Naive thymus-derived CD8-positive, alpha-beta T cell (primary cell): ENCODE measurements around the gene FUS. TPM values are rescaled to one million over a fixed set of nuclear protein-coding genes. Genes with fewer than 3 reads are reported as not detected.
"Not testable (repeated sequence)": the region's sequence is repeated elsewhere in the genome, so short reads cannot be mapped to it uniquely, and the experiment has no call there.

Experiments
- ATAC-seq, 2 donors: fragments of 150-1000 bp; cut with Tn5 transposase in 1 of 2; sonication (Bioruptor Pico), chemical (Tn5 transposase) in 1 of 2; 1 replicate in 1 of 2; 2 replicates in 1 of 2; pipeline ENCODE4 v1.10.0; 2021; ENCODE audit warnings: mild to moderate bottlenecking in 2 of 2, moderate library complexity in 2 of 2
- POLR2A ChIA-PET: fragments of 350-600 bp; sonication (Branson Sonifier 250); formaldehyde crosslinking; loops from one replicate; lab custom pipeline; 2021; ENCODE audit warnings: antibody characterized with exemption; lab: Charles Lee
- DNase-seq, 10 donors: peaks; one replicate each; pipeline versions ENCODE4 v3.0.0 to v3.0.0-alpha.2; 2020 to 2022
- H3K27ac Mint-ChIP-seq, 10 donors: one replicate each; pipeline ENCODE4 v1.8.0; 2020 to 2022; ENCODE audit warnings: mild to moderate bottlenecking in 10 of 10, mixed read lengths in 10 of 10, moderate library complexity in 4 of 10, inconsistent platforms in 1 of 10
- H3K27me3 Mint-ChIP-seq, 5 donors: one replicate each; pipeline ENCODE4 v1.8.0; 2021 to 2022; ENCODE audit warnings: mixed read lengths in 5 of 5
- H3K36me3 Mint-ChIP-seq, 3 donors: one replicate each; pipeline ENCODE4 v1.8.0; 2020 to 2022; ENCODE audit warnings: mixed read lengths in 3 of 3, mild to moderate bottlenecking in 2 of 3, inconsistent platforms in 1 of 3
- H3K4me1 Mint-ChIP-seq, 4 donors: one replicate each; pipeline ENCODE4 v1.8.0; 2021 to 2022; ENCODE audit warnings: mixed read lengths in 4 of 4
- H3K4me3 Mint-ChIP-seq, 10 donors: one replicate each; pipeline ENCODE4 v1.8.0; 2020 to 2022; ENCODE audit warnings: mild to moderate bottlenecking in 10 of 10, mixed read lengths in 10 of 10, moderate library complexity in 6 of 10, inconsistent platforms in 1 of 10
- H3K9me3 Mint-ChIP-seq, 9 donors: one replicate each; pipeline ENCODE4 v1.8.0; 2020 to 2022; ENCODE audit warnings: mixed read lengths in 9 of 9, mild to moderate bottlenecking in 3 of 9, inconsistent platforms in 1 of 9, moderate library complexity in 1 of 9
- polyA plus RNA-seq, 3 donors: library from polyadenylated mRNA; unstranded; fragments of 300-500 nt; fragmentation: Illumina TruSeq; gene quantifications; one replicate each; pipeline ENCODE4 v1.2.3, GENCODE V29; 2021
- total RNA-seq, 8 experiments: library from RNA in 2 of 8; stranded (reverse) in 2 of 8; gene quantifications; one replicate each; pipeline ENCODE4 v1.2.3 and lab custom pipeline; 2021 to 2026

Gene FUS
- total and polyA plus RNA-seq, 5 experiments from 2014 or later = 118 to 637 (median 163) TPM

GRCh38 chr16:31199430-31200041 is 19.6 kb downstream of the FUS start:
- Mint-ChIP-seq H3K4me3 (peak overlapping the region in 9 of 10 donors; percentile 6 to 92 (median 50)), H3K27ac (peak overlapping the region; percentile 50 to 89 (median 80)), H3K4me1 (peaks cover 30 to 62% (median 60%) of the 10 kb centered on the region in 4 donors), H3K36me3 (peaks cover 0 to 32% (median 3%) of the 10 kb centered on the region in 3 donors), H3K9me3 (no peaks in the 10 kb centered on the region), H3K27me3 (no peaks in the 10 kb centered on the region)
- DNase-seq (no peak), ATAC-seq (no peak)
- POLR2A ChIA-PET = interaction anchor here (3.8 to 11.3 kb wide), 2 partner anchors 21 to 57 kb away, joined by 26 to 164 read pairs; partner anchors contain the start of gene FUS

DNA sequence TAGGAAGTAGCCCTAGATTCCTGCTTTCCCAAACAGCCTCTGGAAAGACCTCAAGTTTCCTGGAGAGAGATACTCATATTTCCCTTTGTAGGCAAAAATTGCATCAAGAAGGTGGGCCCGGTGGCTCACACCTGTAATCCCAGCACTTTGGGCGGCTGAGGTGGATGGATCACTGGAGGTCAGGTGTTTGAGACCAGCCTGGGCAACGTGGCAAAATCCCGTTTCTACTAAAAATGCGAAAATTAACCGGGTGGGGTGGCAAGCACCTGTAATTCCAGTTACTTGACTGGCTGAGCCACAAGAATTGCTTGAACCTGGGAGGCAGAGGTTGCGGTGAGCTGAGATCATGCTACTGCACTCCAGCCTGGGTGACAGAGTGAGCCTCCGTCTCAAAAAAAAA is 20.2 kb downstream of the FUS start:
- Mint-ChIP-seq H3K36me3 (peaks cover 0 to 26% (median 3%) of the 10 kb centered on the region in 3 donors), H3K27ac (peak overlapping the region; percentile 32 to 89 (median 80)), H3K4me3 (peak overlapping the region in 7 of 10 donors; percentile 6 to 92 (median 38)), H3K4me1 (peaks cover 31 to 63% (median 61%) of the 10 kb centered on the region in 4 donors)
- POLR2A ChIA-PET = interaction anchor here (0.6 to 11.3 kb wide), 10 partner anchors 10 to 182 kb away, joined by 4 to 164 read pairs (median 10); partner anchors contain the start of genes FUS, PYDC1 and TRIM72
- not testable (repeated sequence) for H3K27me3 Mint-ChIP-seq, DNase-seq, H3K9me3 Mint-ChIP-seq, ATAC-seq

DNA sequence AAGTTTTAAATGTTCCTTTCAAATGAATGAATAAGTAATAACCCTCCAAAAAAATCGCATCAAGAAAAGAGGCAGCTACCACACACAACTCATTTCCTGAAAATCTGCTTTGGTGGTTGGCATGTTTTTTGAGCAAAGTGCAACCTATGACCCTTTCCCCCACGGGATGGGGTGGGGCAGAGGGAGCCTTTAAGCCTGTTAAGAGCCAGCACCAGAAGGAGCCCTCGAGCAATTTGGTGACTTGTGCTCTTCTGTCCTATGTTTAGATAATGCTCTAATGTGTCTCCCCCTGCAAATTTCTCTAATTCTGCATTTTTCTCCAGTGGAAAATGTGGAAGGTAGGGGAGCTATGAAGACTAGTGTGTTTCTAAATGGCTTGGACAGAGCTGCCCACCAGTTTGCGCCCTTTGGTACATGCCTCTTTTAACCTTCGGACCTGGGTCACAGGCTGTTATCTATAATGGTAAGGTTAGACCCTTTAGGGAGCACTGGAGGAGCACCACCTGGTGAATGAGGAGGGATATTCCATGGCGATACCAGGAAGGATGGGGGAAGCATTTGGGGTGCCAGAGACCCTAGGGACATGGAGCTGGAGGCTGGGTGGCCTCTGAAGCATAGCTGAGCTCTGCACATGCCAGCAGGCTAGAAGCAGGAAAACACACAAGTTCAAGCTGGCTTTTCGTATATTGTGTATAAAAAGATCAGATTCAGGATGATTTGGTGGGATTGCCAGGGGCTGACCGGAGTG is 21.1 kb downstream of the FUS start:
- DNase-seq (peak in 8 of 10 donors; percentile 39 to 73 (median 57)), ATAC-seq (peak; percentile 30 to 60)
- H3K9me3 Mint-ChIP-seq = no peaks in the 10 kb centered on the region
- no peaks in the 10 kb centered on the region for H3K27me3 Mint-ChIP-seq
- POLR2A ChIA-PET = interaction anchor here (0.6 to 11.3 kb wide), 15 partner anchors 11 to 364 kb away, joined by 3 to 164 read pairs (median 8); partner anchors contain the start of genes ARMC5, FUS, KAT8 and PYDC1
- peak overlapping the region; percentile 80 to 91 (median 88) for H3K27ac Mint-ChIP-seq
- H3K36me3 Mint-ChIP-seq = peaks cover 0 to 18% (median 3%) of the 10 kb centered on the region in 3 donors
- H3K4me3 Mint-ChIP-seq = peak overlapping the region; percentile 85 to 93 (median 89)
- H3K4me1 Mint-ChIP-seq = peaks cover 31 to 62% (median 59%) of the 10 kb centered on the region in 4 donors

GRCh38 chr16:31201582-31202413 is 21.9 kb downstream of the FUS start:
- Mint-ChIP-seq H3K4me3 (peak overlapping the region; percentile 85 to 93 (median 89)), H3K27me3 (no peaks in the 10 kb centered on the region), H3K36me3 (peaks cover 0 to 11% (median under 1%) of the 10 kb centered on the region in 3 donors), H3K4me1 (peaks cover 30 to 58% (median 56%) of the 10 kb centered on the region in 4 donors), H3K9me3 (no peaks in the 10 kb centered on the region), H3K27ac (peak overlapping the region; percentile 80 to 91 (median 90))
- peak; percentile 69 for ATAC-seq
- DNase-seq = peak in 5 of 10 donors; percentile 27 to 66 (median 49)
- POLR2A ChIA-PET = interaction anchor here (0.6 to 11.3 kb wide), 26 partner anchors 8 to 1204 kb away, joined by 3 to 164 read pairs (median 4); partner anchors contain the start of genes ARMC5, FUS, KAT8 and PYDC1

DNA sequence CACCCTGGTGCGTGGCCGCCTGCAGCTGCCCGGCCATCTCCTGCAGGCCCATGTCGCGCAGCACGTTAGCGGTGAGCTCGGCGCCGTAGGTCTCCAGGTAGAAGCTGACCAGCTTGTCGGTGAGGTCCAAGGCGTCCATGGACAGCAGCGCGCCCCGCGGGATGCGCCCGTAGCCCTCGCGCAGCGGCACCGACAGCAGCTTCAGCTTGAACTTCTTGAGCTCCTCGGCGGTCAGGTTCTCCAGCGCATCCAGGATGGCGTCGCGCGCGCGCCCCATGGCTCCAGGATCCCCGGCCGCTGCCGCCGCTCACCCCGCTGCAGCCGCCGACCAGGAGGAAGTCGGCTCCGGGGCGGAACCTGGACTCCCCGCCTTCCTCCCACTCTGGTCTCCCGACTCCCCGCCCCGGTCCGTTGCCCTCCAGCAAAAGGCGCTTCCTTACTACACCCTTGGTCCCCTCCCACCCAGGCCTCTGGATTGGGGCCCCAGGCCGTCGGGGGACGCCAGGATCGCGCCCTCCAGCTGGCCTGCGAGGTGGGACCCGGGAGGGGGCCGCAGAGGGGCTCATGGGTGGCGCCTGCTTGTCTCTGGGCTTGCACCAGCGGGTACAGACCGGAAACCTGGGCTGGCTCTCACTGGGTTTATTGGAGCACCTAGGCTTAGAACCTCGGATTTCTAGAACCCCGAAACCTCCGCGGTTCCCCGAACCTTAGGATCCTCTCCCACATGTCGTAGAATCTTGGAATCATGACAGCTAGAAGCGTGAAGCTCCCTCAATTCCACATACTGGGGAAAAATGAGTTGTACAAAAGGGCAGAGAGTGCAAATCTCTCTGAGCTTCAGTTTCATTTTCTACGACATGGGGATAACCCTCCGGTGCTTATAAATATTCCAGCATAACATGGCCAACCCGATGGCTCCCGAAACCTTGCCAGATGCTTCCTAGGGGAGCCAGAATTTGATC is 22.8 kb downstream of the FUS start, which contains the start of gene PYCARD:
TSS of gene PYCARD (minus strand) at position 347 of the 962 bp plus-strand sequence. CDS start at position 277, 70 bp downstream.
- Mint-ChIP-seq H3K27me3 (no peaks in the 10 kb centered on the region), H3K36me3 (peaks cover 0 to 10% (median 0%) of the 10 kb centered on the region in 3 donors), H3K4me1 (peaks cover 30 to 56% (median 54%) of the 10 kb centered on the region in 4 donors), H3K4me3 (peak within 1 kb of the TSS; percentile 85 to 93 (median 89)), H3K9me3 (no peaks in the 10 kb centered on the region), H3K27ac (peak within 1 kb of the TSS; percentile 80 to 91 (median 88))
- POLR2A ChIA-PET = interaction anchor here (0.6 to 11.3 kb wide), 23 partner anchors 9 to 1205 kb away, joined by 3 to 164 read pairs (median 4); partner anchors contain the start of genes ARMC5, FUS, KAT8 and PYDC1
- ATAC-seq (peak; percentile 41 to 45), DNase-seq (peak in 4 of 10 donors; percentile 18 to 55 (median 40))

DNA sequence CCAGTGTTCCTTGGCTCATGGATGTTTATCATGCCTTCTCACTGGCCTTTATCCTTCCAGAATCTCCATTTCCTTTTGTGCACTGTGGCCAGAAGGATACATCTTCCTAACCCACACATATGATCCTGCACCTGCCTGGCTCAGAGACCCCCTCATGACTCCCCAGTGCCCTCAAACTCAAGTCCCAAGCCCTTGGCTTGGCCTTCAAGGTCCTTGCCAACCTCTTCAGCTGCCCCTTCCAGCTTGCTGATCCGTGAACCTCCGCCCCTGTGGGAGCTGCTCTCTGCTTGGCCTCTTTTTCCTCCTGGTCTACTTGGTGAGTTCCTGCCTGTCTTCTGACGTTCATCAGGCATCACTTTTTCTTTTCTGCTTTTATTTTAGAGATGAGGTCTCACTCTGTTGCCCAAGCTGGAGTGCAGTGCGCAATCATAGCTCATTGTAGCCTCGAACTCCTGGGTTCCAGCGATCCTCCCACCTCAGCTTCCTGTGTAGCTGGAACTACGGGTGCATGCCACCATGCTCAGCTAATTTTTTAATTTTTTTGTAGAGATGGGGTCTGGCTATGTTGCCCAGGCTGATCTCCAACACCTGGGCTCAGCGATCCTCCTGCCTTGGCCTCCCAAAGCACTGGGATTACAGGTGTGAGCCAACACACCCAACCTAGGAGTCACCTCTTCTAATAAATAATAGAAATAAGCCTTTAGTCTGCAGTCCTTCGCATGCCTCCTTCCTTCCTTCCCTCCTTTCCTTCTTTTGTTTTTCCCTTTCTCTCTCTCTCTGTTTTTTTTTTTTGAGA is 25.1 kb downstream of the FUS start:
- no peak for ATAC-seq
- Mint-ChIP-seq H3K4me1 (peaks cover 20 to 34% (median 32%) of the 10 kb centered on the region in 4 donors), H3K36me3 (no peaks in the 10 kb centered on the region), H3K9me3 (no peaks in the 10 kb centered on the region), H3K27me3 (no peaks in the 10 kb centered on the region), H3K27ac (peak overlapping the region in 6 of 10 donors; percentile 13 to 66 (median 41)), H3K4me3 (peak overlapping the region in 5 of 10 donors; percentile 14 to 43 (median 28))
- POLR2A ChIA-PET = interaction anchor here (1.2 kb wide), 2 partner anchors 8 to 28 kb away, joined by 3 to 4 read pairs; partner anchors contain the start of gene TRIM72
- no peak for DNase-seq

- ATAC-seq (no peak), DNase-seq (no peak)
- H3K4me1 Mint-ChIP-seq = peaks cover 11 to 19% (median 18%) of the 10 kb centered on the region in 4 donors
- peaks cover 0 to 3% (median 0%) of the 10 kb centered on the region in 5 donors for H3K27me3 Mint-ChIP-seq
- POLR2A ChIA-PET = no interaction called here
- no peaks in the 10 kb centered on the region for H3K9me3 Mint-ChIP-seq
- H3K36me3 Mint-ChIP-seq = no peaks in the 10 kb centered on the region
- peak overlapping the region in 1 of 10 donors; percentile 19 for H3K27ac Mint-ChIP-seq
- no peak overlapping the region for H3K4me3 Mint-ChIP-seq
Measured at GRCh38 chr16:31206776-31207175, 26.8 kb downstream of the FUS start.

DNA sequence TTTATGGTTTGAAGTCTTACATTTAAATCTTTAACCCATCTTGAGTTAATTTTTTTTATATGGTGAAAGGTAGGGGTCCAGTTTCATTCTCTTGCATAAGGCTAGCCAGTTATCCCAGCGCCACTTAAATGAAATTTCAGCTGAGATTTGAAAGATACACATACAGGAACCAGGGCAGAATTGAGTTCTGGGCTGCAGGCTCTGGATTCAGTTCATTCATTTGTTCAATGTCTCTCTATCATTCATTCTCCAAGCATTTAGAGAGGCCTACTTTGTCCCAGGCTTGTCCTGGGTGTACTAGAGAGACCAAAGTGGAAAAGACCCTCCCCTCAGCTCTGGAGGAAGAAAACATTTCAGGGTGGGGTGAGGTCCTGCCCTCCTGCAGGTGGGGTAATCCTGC is 33.4 kb downstream of the FUS start:
- peaks cover 5 to 35% (median 17%) of the 10 kb centered on the region in 5 donors for H3K27me3 Mint-ChIP-seq
- H3K4me3 Mint-ChIP-seq = peak overlapping the region in 6 of 10 donors; percentile 1 to 55 (median 31)
- peak overlapping the region in 1 of 10 donors; percentile 4 for H3K27ac Mint-ChIP-seq

GRCh38 chr16:31213877-31214707 is 34.2 kb downstream of the FUS start, which contains the start of gene TRIM72:
TRIM72 (plus strand) TSS chr16:31214119; CDS start chr16:31214739, 620 bp downstream.
- Mint-ChIP-seq H3K4me3 (peak within 1 kb of the TSS; percentile 42 to 86 (median 69)), H3K9me3 (no peaks in the 10 kb centered on the region), H3K4me1 (peaks cover 8 to 26% (median 23%) of the 10 kb centered on the region in 4 donors), H3K27ac (peak within 1 kb of the TSS in 1 of 10 donors; percentile 4), H3K36me3 (no peaks in the 10 kb centered on the region), H3K27me3 (peaks cover 6 to 43% (median 23%) of the 10 kb centered on the region in 5 donors)
- ATAC-seq = no peak
- DNase-seq = no peak
- POLR2A ChIA-PET = interaction anchor here (0.6 to 4.6 kb wide), 4 partner anchors 9 to 140 kb away, joined by 3 to 34 read pairs (median 4); partner anchors contain the start of genes PYCARD and ZNF668

More for the DNA sequence above, 33.4 kb downstream of the FUS start:
- no peak for DNase-seq
- ATAC-seq = no peak
- Mint-ChIP-seq H3K4me1 (peaks cover 8 to 26% (median 23%) of the 10 kb centered on the region in 4 donors), H3K9me3 (no peaks in the 10 kb centered on the region), H3K36me3 (no peaks in the 10 kb centered on the region)
- POLR2A ChIA-PET = interaction anchor here (1.4 to 4.6 kb wide), 2 partner anchors 8 to 11 kb away, joined by 4 to 34 read pairs; partner anchors contain the start of gene PYCARD
